C4-2B (cell line): ENCODE data around the gene PEX6.

Experiments used
- CTCF ChIP-seq: fragments of 450-650 bp; conservative IDR thresholded peaks from 2 replicates; pipeline ENCODE4 v1.5.1; 2017; ENCODE audit warnings: mild to moderate bottlenecking
- ZFX ChIP-seq: fragments of 450-650 bp; IDR thresholded peaks from 2 replicates; pipeline ENCODE4 v1.6.1; 2017

GRCh38 chr6:43014434-43014909 is 35.5 kb upstream of the PEX6 start:
- TF ChIP-seq CTCF (no peak), ZFX (no peak)
